ENCODE data around the gene GPC6.
A peak's percentile ranks its signal among the peaks of the same experiment; 100 is the strongest.

Gene GPC6

DNA sequence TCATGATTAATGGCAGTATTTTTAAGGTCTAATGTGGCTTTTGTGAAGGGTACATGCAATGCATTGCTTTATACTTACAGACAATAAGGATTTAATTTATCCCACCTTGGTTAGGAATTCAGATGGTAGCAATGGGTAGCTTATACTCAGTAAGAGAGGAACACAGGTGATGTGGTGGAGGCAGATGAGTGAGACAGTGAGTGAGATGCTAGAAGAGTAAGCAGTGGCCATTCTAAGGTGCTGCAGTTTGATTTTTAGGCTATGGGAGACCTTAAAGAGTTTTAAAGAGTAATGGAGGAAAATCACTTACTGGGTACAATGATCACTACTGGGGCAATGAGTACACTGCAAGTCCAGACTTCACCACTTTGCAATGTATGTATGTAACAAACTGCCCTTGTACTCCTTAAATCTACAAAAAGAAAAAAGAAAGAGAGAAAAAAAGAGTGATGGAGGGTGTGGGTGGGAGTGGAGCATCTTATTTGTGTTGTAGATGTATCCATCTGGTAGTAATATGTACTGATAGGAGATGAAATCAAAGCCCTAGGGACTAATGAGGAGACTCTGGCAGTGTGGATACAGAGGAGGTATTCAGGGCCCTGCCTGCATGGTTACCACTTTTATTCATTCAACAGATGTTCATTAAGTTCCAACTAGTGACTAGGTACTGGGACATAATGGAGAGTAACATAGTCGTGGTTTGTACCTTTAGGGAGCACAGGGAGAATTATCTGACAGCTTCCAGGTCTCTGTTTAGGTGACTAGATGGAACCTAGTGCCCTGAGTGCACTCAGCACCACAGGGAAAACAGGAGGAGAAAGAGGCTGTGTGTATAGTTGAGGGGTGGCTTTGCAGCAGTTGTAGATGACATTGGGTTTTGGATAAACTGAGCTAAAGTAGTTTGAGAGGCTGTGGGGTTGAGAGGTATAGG, 99.0 kb downstream of the GPC6 start:
- ChIA-PET POLR2A (no interaction called here), CTCF (no interaction called here)
- TF ChIP-seq ZNF384 (IDR thresholded peaks at IDR 0.05): no peak
- TF ChIP-seq, protein P1, sequence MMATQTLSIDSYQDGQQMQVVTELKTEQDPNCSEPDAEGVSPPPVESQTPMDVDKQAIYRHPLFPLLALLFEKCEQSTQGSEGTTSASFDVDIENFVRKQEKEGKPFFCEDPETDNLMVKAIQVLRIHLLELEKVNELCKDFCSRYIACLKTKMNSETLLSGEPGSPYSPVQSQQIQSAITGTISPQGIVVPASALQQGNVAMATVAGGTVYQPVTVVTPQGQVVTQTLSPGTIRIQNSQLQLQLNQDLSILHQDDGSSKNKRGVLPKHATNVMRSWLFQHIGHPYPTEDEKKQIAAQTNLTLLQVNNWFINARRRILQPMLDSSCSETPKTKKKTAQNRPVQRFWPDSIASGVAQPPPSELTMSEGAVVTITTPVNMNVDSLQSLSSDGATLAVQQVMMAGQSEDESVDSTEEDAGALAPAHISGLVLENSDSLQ (IDR thresholded peaks at IDR 0.05): no peak
- no peak for TF ChIP-seq TARDBP (IDR thresholded peaks at IDR 0.05)
- TF ChIP-seq CTBP1 (IDR thresholded peaks at IDR 0.05; ENCODE audit: borderline replicate concordance): no peak
- no peak for TF ChIP-seq ELF4 (IDR thresholded peaks at IDR 0.05)
- DNase-seq (ENCODE audit: extremely low spot score): no peak

- TF ChIP-seq HDGF (IDR thresholded peaks at IDR 0.05; ENCODE audit: borderline replicate concordance) (no peak), ELF4 (IDR thresholded peaks at IDR 0.05) (no peak), BHLHE40 (IDR thresholded peaks at IDR 0.05; ENCODE audit: borderline replicate concordance) (no peak), FOXA1 (IDR thresholded peaks at IDR 0.05) (no peak), L3MBTL2 (conservative IDR thresholded peaks at IDR 0.05) (no peak), FOXM1 (IDR thresholded peaks at IDR 0.05; ENCODE audit: borderline replicate concordance) (no peak), LEF1 (IDR thresholded peaks at IDR 0.05; ENCODE audit: borderline replicate concordance) (no peak), CTBP1 (IDR thresholded peaks at IDR 0.05; ENCODE audit: borderline replicate concordance) (no peak)
- no peak for DNase-seq (ENCODE audit: extremely low spot score)
- ChIA-PET CTCF (no interaction called here), POLR2A (no interaction called here)
These were observed 99.7 kb downstream of the GPC6 start for GRCh38 chr13:93326234-93326811.

DNA sequence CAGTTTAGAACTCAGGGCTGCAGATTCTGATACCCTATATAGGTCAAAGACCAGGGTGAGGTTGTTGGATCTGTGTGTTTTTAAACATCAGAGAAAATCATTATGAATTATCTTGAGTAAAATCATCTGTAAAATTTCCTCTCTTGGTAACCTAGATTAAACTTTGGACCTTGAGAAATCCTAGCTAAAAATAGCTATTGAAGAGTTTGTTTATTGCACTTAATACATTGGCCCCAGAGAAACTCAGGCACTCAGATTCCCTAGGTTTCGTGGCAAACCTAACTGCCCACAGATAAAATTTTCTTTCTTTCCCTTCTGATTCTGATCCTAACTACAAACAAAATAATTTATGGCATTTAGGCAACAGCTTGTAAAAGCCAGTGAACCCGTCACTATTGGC, 102.3 kb downstream of the GPC6 start:
- CTCF ChIA-PET: no interaction called here
- TF ChIP-seq SUZ12 (IDR thresholded peaks at IDR 0.05) (no peak), ZNF384 (IDR thresholded peaks at IDR 0.05) (no peak), TARDBP (IDR thresholded peaks at IDR 0.05) (no peak), CTBP1 (IDR thresholded peaks at IDR 0.05; ENCODE audit: borderline replicate concordance) (no peak), ARNT (IDR thresholded peaks at IDR 0.05) (no peak), BHLHE40 (IDR thresholded peaks at IDR 0.05; ENCODE audit: borderline replicate concordance) (no peak), FOXK2 (IDR thresholded peaks at IDR 0.05) (no peak), LEF1 (IDR thresholded peaks at IDR 0.05; ENCODE audit: borderline replicate concordance) (no peak), L3MBTL2 (conservative IDR thresholded peaks at IDR 0.05) (no peak), NFRKB (IDR thresholded peaks at IDR 0.05) (no peak), FOXM1 (IDR thresholded peaks at IDR 0.05; ENCODE audit: borderline replicate concordance) (no peak), FOXA1 (IDR thresholded peaks at IDR 0.05) (no peak)
- TF ChIP-seq, protein P1 (IDR thresholded peaks at IDR 0.05): no peak
- POLR2A ChIA-PET: no interaction called here
- DNase-seq (ENCODE audit: extremely low spot score): no peak

DNA sequence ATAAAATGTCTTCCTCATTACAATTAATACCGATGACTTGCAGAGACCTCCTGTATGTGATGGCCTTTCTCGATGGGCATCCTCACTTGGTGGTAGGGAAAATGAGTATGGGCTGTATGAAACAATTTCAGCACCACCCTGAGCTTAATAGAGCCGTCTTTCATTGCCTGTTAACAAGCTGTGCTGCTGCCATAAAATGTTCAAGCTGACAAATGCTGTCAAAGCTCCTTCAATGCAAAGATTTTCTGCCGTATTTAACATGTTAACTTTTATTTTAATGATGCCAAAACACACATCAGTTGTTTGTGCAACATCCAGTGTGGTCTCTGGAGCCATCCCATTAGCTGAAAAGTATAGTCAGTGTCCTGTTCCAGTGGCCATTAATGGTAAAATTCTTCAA, 110.1 kb downstream of the GPC6 start:
- no peak for DNase-seq (ENCODE audit: extremely low spot score)
- ChIA-PET POLR2A (no interaction called here), CTCF (interaction anchor here (0.6 kb wide), 1 partner anchor 567 kb away, joined by 3 read pairs; no protein-coding TSS in a partner anchor)
- TF ChIP-seq ARNT (IDR thresholded peaks at IDR 0.05) (no peak), CTBP1 (IDR thresholded peaks at IDR 0.05; ENCODE audit: borderline replicate concordance) (no peak), ZNF384 (IDR thresholded peaks at IDR 0.05) (no peak), HDGF (IDR thresholded peaks at IDR 0.05; ENCODE audit: borderline replicate concordance) (no peak), SUZ12 (IDR thresholded peaks at IDR 0.05) (no peak), ELF4 (IDR thresholded peaks at IDR 0.05) (no peak), TARDBP (IDR thresholded peaks at IDR 0.05) (no peak)
- TF ChIP-seq, protein P1 (IDR thresholded peaks at IDR 0.05): 0 out of 2 replicates have a peak, but pooled peaks have one; percentile 33

- POLR2A ChIA-PET: no interaction called here
- TF ChIP-seq ARNT (IDR thresholded peaks at IDR 0.05) (no peak), LEF1 (IDR thresholded peaks at IDR 0.05; ENCODE audit: borderline replicate concordance) (no peak), SUZ12 (IDR thresholded peaks at IDR 0.05) (no peak), TARDBP (IDR thresholded peaks at IDR 0.05) (no peak), CTBP1 (IDR thresholded peaks at IDR 0.05; ENCODE audit: borderline replicate concordance) (no peak), NFRKB (IDR thresholded peaks at IDR 0.05) (no peak), L3MBTL2 (conservative IDR thresholded peaks at IDR 0.05) (no peak), ELF4 (IDR thresholded peaks at IDR 0.05) (no peak), FOXK2 (IDR thresholded peaks at IDR 0.05) (no peak), HDGF (IDR thresholded peaks at IDR 0.05; ENCODE audit: borderline replicate concordance) (no peak), BHLHE40 (IDR thresholded peaks at IDR 0.05; ENCODE audit: borderline replicate concordance) (no peak), ZNF384 (IDR thresholded peaks at IDR 0.05) (no peak), SP1 (IDR thresholded peaks at IDR 0.05) (no peak), FOXA1 (IDR thresholded peaks at IDR 0.05) (no peak), FOXM1 (IDR thresholded peaks at IDR 0.05; ENCODE audit: borderline replicate concordance) (no peak)
- TF ChIP-seq, protein P1 (IDR thresholded peaks at IDR 0.05): no peak
- no peak for DNase-seq (ENCODE audit: extremely low spot score)
- CTCF ChIA-PET: interaction anchor here (1.0 kb wide), 1 partner anchor 106 kb away, joined by 3 read pairs; no protein-coding TSS in a partner anchor
These were observed 111.4 kb downstream of the GPC6 start for GRCh38 chr13:93338030-93338429.
